ENCODE measurements around the gene PCNX1.
"Not testable (repeated sequence)": the region's sequence is repeated elsewhere in the genome, so short reads cannot be mapped to it uniquely, and the experiment has no call there.

PCNX1 gene

DNA sequence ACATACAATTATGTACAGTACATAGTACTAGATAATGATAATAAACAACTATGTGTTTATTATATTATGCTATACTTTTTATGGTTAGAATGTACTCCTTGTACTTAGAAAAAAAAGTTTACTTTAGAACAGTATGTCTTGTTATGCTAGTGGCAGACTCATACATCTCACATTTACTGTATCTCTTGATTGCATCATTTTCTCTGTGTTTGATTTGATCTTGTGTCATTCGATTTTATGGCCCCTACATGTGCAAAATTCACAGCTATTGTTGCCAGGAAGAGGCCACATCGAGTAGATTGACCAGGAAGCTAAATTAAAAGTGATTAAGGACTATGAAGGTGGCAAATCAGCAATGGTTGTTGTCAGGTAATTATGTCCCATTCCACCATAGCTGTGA lies 153.0 kb downstream of the PCNX1 start:
- Histone ChIP-seq H3K27ac (no peak overlapping the region), H3K4me3 (no peak overlapping the region)
- TF ChIP-seq CTCF (IDR thresholded peaks at IDR 0.05) = no peak
- no peak for DNase-seq (ENCODE audit: low spot score)

GRCh38 chr14:71060825-71061455 lies 153.7 kb downstream of the PCNX1 start:
- no peak for TF ChIP-seq CTCF (IDR thresholded peaks at IDR 0.05)
- no peak for DNase-seq (ENCODE audit: low spot score)
- Histone ChIP-seq H3K4me3 (no peak overlapping the region), H3K27ac (no peak overlapping the region)

GRCh38 chr14:71061458-71061857 lies 154.2 kb downstream of the PCNX1 start:
- Histone ChIP-seq H3K4me3 (no peak overlapping the region), H3K27ac (no peak overlapping the region)
- no peak for TF ChIP-seq CTCF (IDR thresholded peaks at IDR 0.05)
- DNase-seq (ENCODE audit: low spot score) = no peak

GRCh38 chr14:71062581-71063303 lies 155.5 kb downstream of the PCNX1 start:
- no peak for TF ChIP-seq CTCF (IDR thresholded peaks at IDR 0.05)
- Histone ChIP-seq H3K4me3 (no peak overlapping the region), H3K27ac (no peak overlapping the region)
- no peak for DNase-seq (ENCODE audit: low spot score)

DNA sequence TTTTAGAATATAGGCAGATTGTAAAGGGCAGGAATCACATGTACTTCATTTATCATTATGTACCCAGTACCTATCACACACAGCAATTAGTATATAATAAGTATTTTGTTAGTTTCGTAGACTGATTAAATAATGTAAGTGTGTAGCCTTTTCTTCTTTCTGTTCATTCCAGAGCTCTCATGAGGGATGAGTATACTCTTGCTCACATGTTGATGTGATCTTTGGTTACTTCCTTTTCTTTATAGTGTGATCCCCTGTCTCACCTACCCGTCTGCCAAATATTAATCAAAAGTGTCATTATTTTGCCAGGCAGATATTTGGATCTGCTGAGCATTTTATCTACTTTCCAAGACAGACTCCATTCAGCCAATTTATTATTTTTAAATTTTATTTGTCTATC lies 156.1 kb downstream of the PCNX1 start:
- H3K4me3 ChIP-seq = no peak overlapping the region
- DNase-seq (ENCODE audit: low spot score) = no peak
- no peak overlapping the region for H3K27ac ChIP-seq
- no peak for TF ChIP-seq CTCF (IDR thresholded peaks at IDR 0.05)

- not testable (repeated sequence) for DNase-seq (ENCODE audit: low spot score); H3K4me3 ChIP-seq
Observed at GRCh38 chr14:71064747-71065146, 157.5 kb downstream of the PCNX1 start.

DNA sequence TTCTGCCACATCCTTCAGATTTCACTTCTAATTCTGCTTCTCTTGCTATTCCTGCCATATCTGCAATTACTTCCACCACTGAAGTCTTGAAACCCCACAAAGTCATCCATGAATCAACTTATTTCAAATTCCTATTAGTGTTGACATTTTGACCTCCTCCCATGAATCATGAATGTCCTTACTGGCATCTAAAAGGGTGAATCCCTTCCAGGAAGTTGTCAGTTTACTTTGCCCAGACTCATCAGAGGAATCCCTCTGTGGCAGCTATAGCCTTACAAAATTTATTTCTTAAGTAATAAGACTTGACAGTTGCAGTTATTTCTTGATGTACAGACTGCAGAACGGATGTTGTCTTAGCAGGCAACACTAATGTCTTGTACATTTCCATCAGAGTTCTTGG lies 162.9 kb downstream of the PCNX1 start:
- Histone ChIP-seq H3K27ac (no peak overlapping the region), H3K4me3 (no peak overlapping the region)
- no peak for DNase-seq (ENCODE audit: low spot score)
- TF ChIP-seq CTCF (IDR thresholded peaks at IDR 0.05) = no peak

More at GRCh38 chr14:71064747-71065146, 157.5 kb downstream of the PCNX1 start:
- H3K27ac ChIP-seq = not testable (repeated sequence)
